ENCODE results near the gene ARHGEF39.

GRCh38 chr9:35691757-35692301 is 26.8 kb upstream of the ARHGEF39 start:
- TF ChIP-seq, protein P1, sequence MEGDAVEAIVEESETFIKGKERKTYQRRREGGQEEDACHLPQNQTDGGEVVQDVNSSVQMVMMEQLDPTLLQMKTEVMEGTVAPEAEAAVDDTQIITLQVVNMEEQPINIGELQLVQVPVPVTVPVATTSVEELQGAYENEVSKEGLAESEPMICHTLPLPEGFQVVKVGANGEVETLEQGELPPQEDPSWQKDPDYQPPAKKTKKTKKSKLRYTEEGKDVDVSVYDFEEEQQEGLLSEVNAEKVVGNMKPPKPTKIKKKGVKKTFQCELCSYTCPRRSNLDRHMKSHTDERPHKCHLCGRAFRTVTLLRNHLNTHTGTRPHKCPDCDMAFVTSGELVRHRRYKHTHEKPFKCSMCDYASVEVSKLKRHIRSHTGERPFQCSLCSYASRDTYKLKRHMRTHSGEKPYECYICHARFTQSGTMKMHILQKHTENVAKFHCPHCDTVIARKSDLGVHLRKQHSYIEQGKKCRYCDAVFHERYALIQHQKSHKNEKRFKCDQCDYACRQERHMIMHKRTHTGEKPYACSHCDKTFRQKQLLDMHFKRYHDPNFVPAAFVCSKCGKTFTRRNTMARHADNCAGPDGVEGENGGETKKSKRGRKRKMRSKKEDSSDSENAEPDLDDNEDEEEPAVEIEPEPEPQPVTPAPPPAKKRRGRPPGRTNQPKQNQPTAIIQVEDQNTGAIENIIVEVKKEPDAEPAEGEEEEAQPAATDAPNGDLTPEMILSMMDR (IDR thresholded peaks at IDR 0.05): no peak
- TF ChIP-seq POLR2A (IDR thresholded peaks at IDR 0.05): no peak
- TF ChIP-seq EP300 (IDR thresholded peaks at IDR 0.05): peak in 1 of 2 donors; percentile 4

Data from tibial nerve (tissue), 4 donors.